Activated effector memory CD4-positive, alpha-beta T cell treated with anti-CD3 and anti-CD28 coated beads, Interleukin-2, amount 50 U/mL, for 16 hours (primary cell): Measurements from ENCODE around the gene ENOX2.

ENCODE experiments used
- DNase-seq: peaks from one replicate; pipeline ENCODE4 v3.0.0-alpha.2; 2020

Gene ENOX2

GRCh38 chrX:130604882-130605281, 298.1 kb downstream of the ENOX2 start:
- DNase-seq = no peak

- DNase-seq = no peak
These were observed 308.5 kb downstream of the ENOX2 start for GRCh38 chrX:130594453-130594916.

GRCh38 chrX:130593911-130594310, 309.1 kb downstream of the ENOX2 start:
- DNase-seq = no peak

DNA sequence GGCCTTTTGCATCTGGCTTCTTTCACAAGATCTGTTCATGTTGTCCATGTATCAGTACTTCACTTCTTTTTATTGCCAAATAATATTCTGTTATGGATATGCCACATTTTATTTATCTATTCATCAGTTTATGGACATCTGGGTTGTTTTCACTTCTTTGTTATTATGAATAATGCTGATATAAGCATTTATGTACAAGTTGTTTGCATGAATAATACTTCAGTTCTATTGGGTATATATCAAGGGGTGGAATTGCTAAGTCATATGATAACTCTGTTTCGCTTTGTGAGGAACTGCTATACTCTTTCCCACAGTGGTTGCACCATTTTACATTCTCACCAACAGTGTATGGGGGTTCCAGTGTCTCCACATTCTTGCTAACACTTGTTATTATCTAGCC, 310.8 kb downstream of the ENOX2 start:
- DNase-seq = no peak

DNA sequence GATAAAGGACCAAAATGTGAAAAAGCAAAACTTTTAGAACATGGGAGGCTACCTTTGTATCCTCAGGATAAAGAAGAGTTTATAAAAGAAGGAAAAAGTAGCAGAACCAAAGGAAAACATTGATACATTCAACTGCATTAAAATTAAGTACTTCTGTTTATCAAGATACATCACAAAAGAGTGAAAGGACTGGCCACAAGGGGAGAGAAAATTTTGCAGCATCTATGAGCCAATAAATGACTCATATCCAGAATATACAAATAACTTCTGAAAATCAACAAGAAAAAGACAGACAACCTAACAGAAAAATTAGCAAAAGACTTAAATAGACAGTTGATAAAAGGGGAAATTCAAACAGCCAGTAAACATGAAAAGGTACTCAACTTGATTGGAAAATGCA, 324.1 kb downstream of the ENOX2 start:
- DNase-seq = no peak

GRCh38 chrX:130577431-130577830, 325.6 kb downstream of the ENOX2 start:
- DNase-seq = no peak

- peak; percentile 57 for DNase-seq
These were observed 327.1 kb downstream of the ENOX2 start for GRCh38 chrX:130575831-130576389.
